Measurements from ENCODE around the gene QRFP. TPM values are rescaled to one million over a fixed set of nuclear protein-coding genes. Genes with fewer than 3 reads are reported as not detected.

The QRFP gene
- total RNA-seq, 4 donors from 2014 or later: not detected

- no peaks in the 10 kb centered on the region for H3K4me1 ChIP-seq
- no peaks in the 10 kb centered on the region for H3K27me3 ChIP-seq
- intact Hi-C loops (cut with DNase I; ENCODE audit: low total_unique reads): no loop called here
- no peak overlapping the region for H3K4me3 ChIP-seq
- H3K27ac ChIP-seq: no peak overlapping the region
- no peak for TF ChIP-seq POLR2A (IDR thresholded peaks at IDR 0.05)
- TF ChIP-seq CTCF (IDR thresholded peaks at IDR 0.05): no peak
- no peaks in the 10 kb centered on the region for H3K9me3 ChIP-seq
- peak in 1 of 2 donors; percentile 36 for DNase-seq
- no peaks in the 10 kb centered on the region for H3K36me3 ChIP-seq
Observed at GRCh38 chr9:130884542-130885483, 11.8 kb downstream of the QRFP start.

GRCh38 chr9:130884111-130884531 lies 12.5 kb downstream of the QRFP start:
- Histone ChIP-seq H3K4me1 (no peaks in the 10 kb centered on the region), H3K4me3 (no peak overlapping the region), H3K36me3 (no peaks in the 10 kb centered on the region), H3K27me3 (no peaks in the 10 kb centered on the region), H3K27ac (no peak overlapping the region), H3K9me3 (no peaks in the 10 kb centered on the region)
- TF ChIP-seq CTCF (IDR thresholded peaks at IDR 0.05) (no peak), POLR2A (IDR thresholded peaks at IDR 0.05) (no peak)
- no peak for DNase-seq
- intact Hi-C loops (cut with DNase I; ENCODE audit: low total_unique reads): no loop called here

GRCh38 chr9:130883479-130883878 lies 13.1 kb downstream of the QRFP start:
- no peak for TF ChIP-seq CTCF (IDR thresholded peaks at IDR 0.05)
- no peak for TF ChIP-seq POLR2A (IDR thresholded peaks at IDR 0.05)
- intact Hi-C loops (cut with DNase I; ENCODE audit: low total_unique reads): no loop called here
- Histone ChIP-seq H3K4me1 (no peaks in the 10 kb centered on the region), H3K9me3 (no peaks in the 10 kb centered on the region), H3K36me3 (no peaks in the 10 kb centered on the region), H3K27me3 (no peaks in the 10 kb centered on the region), H3K27ac (no peak overlapping the region), H3K4me3 (no peak overlapping the region)
- no peak for DNase-seq

- TF ChIP-seq CTCF (IDR thresholded peaks at IDR 0.05): no peak
- TF ChIP-seq POLR2A (IDR thresholded peaks at IDR 0.05): no peak
- H3K27me3 ChIP-seq: no peaks in the 10 kb centered on the region
- H3K9me3 ChIP-seq: no peaks in the 10 kb centered on the region
- intact Hi-C loops (cut with DNase I; ENCODE audit: low total_unique reads): no loop called here
- H3K4me3 ChIP-seq: no peak overlapping the region
- no peaks in the 10 kb centered on the region for H3K36me3 ChIP-seq
- DNase-seq: no peak
- no peak overlapping the region for H3K27ac ChIP-seq
- H3K4me1 ChIP-seq: no peaks in the 10 kb centered on the region
Observed at GRCh38 chr9:130882696-130883225, 13.9 kb downstream of the QRFP start.

- no peak overlapping the region for H3K27ac ChIP-seq
- intact Hi-C loops (cut with DNase I; ENCODE audit: low total_unique reads): no loop called here
- DNase-seq: no peak
- H3K27me3 ChIP-seq: no peaks in the 10 kb centered on the region
- H3K4me1 ChIP-seq: no peaks in the 10 kb centered on the region
- TF ChIP-seq CTCF (IDR thresholded peaks at IDR 0.05) (no peak), POLR2A (IDR thresholded peaks at IDR 0.05) (no peak)
- no peaks in the 10 kb centered on the region for H3K36me3 ChIP-seq
- H3K4me3 ChIP-seq: no peak overlapping the region
- no peaks in the 10 kb centered on the region for H3K9me3 ChIP-seq
Observed at GRCh38 chr9:130881516-130881915, 15.1 kb downstream of the QRFP start.
